AG04449 (cell line): ENCODE results near the gene AP3S1.
A peak's percentile ranks its signal among the peaks of the same experiment; 100 is the strongest.

ENCODE experiments used
- CTCF ChIA-PET: fragments of 350-600 bp; formaldehyde crosslinking; extraction: SDS; loops from one replicate; lab custom pipeline; 2021; ENCODE audit warnings: antibody characterized with exemption; lab: Yijun Ruan, JAX
- POLR2A ChIA-PET: fragments of 400-600, 350-600 bp; formaldehyde crosslinking; extraction: SDS; loops from one replicate; lab custom pipeline; 2020; ENCODE audit warnings: antibody characterized with exemption, inconsistent platforms; lab: Yijun Ruan, JAX
- DNase-seq: peaks from one replicate; pipeline ENCODE4 v3.0.0-alpha.2; 2010; ENCODE audit warnings: low read depth, low spot score
- H3K4me3 ChIP-seq: 2 replicates; pipeline ENCODE4 v1.5.1; 2011; ENCODE audit warnings: low read depth, mild to moderate bottlenecking, control low read depth, low read length
- CTCF ChIP-seq: IDR thresholded peaks from one replicate; pipeline ENCODE4 v1.5.1; 2011; ENCODE audit warnings: mild to moderate bottlenecking, moderate library complexity, low read length, control low read depth, inconsistent platforms; ENCODE audit not compliant: insufficient read depth; ENCODE audit errors: missing control alignments

AP3S1 gene

GRCh38 chr5:115841382-115842088, at the start of gene AP3S1, which contains the start of gene ATG12:
AP3S1 (plus strand) TSS chr5:115841935; CDS start chr5:115842038, 103 bp downstream.
ATG12 (minus strand) TSS chr5:115841565; CDS start chr5:115841552, 13 bp downstream.
- ChIA-PET CTCF (interaction anchor here (0.6 to 3.7 kb wide), 6 partner anchors 10 to 533 kb away, joined by 3 to 27 read pairs (median 4); no protein-coding TSS in a partner anchor), POLR2A (interaction anchor here (0.8 to 2.0 kb wide), 3 partner anchors 207 to 216 kb away, joined by 3 to 9 read pairs (median 3); partner anchors contain the start of gene TMED7)
- no peak for TF ChIP-seq CTCF
- peak; percentile 46 for DNase-seq
- H3K4me3 ChIP-seq: peak within 1 kb of the TSS; percentile 81

GRCh38 chr5:115795700-115796099, 46.0 kb upstream of the AP3S1 start:
- no peak overlapping the region for H3K4me3 ChIP-seq
- POLR2A ChIA-PET: no interaction called here
- TF ChIP-seq CTCF: no peak
- DNase-seq: no peak
- CTCF ChIA-PET: no interaction called here

GRCh38 chr5:115796656-115797055, 45.1 kb upstream of the AP3S1 start:
- CTCF ChIA-PET: no interaction called here

GRCh38 chr5:115798252-115798651, 43.5 kb upstream of the AP3S1 start:
- TF ChIP-seq CTCF: no peak
- no peak for DNase-seq
- CTCF ChIA-PET: no interaction called here
- POLR2A ChIA-PET: no interaction called here
- no peak overlapping the region for H3K4me3 ChIP-seq

More at GRCh38 chr5:115796656-115797055, 45.1 kb upstream of the AP3S1 start:
- no peak for DNase-seq
- POLR2A ChIA-PET: no interaction called here
- TF ChIP-seq CTCF: no peak
- H3K4me3 ChIP-seq: no peak overlapping the region

- no peak overlapping the region for H3K4me3 ChIP-seq
- TF ChIP-seq CTCF: no peak
- no peak for DNase-seq
- ChIA-PET POLR2A (no interaction called here), CTCF (no interaction called here)
Observed at GRCh38 chr5:115800108-115800507, 41.6 kb upstream of the AP3S1 start.

GRCh38 chr5:115801152-115801551, 40.6 kb upstream of the AP3S1 start:
- CTCF ChIA-PET: no interaction called here
- POLR2A ChIA-PET: no interaction called here
- no peak overlapping the region for H3K4me3 ChIP-seq
- TF ChIP-seq CTCF: no peak
- DNase-seq: no peak
